NCI-H2107 treated with DMSO at 0.1 percent for 48 hours (cell line): ENCODE data around the gene MYOZ2.

Source experiments
- DNase-seq: peaks from one replicate; lab custom pipeline; 2025; ENCODE audit not compliant: unreplicated experiment; lab: John Stamatoyannopoulos, UW

Gene MYOZ2

DNA sequence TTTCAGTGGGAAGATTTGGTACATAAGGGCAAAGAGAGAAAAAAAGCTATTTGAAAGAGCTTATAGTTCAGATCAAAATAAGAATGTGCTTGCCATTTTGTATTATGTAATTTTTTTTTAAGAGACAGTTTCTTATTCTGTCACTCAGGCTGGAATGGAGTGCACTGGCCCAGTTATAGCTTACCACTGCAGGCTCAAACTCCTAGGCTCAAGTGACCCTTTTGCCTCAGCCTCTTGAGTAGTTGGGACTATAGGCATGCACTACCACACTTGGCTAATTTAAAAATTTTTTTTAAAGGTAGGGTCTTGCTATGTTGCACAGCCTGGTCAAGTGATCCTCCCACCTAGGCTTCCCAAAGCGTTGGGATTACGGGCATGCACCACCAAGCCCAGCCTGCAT lies 54.7 kb downstream of the MYOZ2 start:
- no peak for DNase-seq

GRCh38 chr4:119191505-119191904 lies 55.9 kb downstream of the MYOZ2 start:
- no peak for DNase-seq

DNA sequence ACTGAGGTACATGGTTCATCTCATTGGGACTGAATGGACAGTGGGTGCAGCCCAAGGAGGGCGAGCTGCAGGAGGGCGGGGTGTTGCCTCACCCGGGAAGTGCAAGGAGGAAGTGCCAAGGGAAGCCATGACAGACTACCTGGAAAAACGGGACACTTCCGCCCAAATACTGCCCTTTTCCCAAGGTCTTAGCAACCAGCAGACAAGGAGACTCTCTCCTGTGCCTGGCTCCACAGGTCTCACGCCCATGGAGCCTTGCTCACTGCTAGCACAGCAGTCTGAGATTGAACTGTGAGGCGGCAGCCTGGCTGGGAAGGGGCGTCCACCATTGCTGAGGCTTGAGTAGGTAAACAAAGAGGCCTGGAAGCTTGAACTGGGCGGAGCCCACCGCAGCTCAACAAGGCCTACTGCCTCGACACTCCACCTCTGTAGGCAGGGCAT lies 62.2 kb downstream of the MYOZ2 start:
- no peak for DNase-seq

GRCh38 chr4:119204916-119205315 lies 69.3 kb downstream of the MYOZ2 start:
- DNase-seq = no peak

- no peak for DNase-seq
These were observed 70.1 kb downstream of the MYOZ2 start for GRCh38 chr4:119205690-119206089.

DNA sequence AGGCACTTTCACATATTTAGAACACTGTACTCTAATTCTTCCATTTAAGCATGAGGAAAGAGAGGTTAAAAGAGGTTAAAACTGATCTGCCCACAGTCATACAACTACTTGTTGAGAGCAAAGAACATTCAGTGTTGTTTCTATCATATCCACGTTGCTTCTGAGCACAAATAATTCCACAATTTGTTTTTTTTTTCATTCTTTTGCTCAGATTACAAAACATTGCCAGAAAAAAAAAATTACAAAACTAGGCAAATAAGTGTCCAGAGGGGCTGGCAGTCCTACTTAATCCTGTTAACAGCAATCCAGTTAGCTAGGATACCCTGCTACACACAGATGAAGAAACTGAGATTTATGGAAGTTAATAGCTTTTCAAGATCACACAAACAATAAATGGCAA lies 70.5 kb downstream of the MYOZ2 start:
- no peak for DNase-seq

- DNase-seq = no peak
These were observed 71.4 kb downstream of the MYOZ2 start for GRCh38 chr4:119207051-119207450.

DNA sequence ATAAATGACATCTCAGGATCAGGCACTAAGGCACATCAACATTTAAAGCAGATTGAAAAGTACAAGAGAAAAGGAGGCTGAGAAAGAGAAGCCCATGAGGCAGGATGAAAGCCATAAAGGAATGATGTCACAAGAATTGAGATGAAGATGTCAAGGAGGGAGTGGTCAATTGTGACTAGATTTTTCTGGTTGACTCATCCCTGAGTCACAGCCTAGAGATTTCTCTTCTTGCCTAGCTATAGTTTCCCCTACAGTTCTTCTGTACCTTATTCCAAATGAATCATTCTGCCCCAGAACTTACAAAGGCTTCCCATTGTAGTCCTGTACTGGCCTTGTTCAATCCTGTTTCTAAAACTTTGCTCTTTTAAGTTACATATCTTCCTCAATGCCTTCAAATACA lies 73.4 kb downstream of the MYOZ2 start:
- DNase-seq = no peak

GRCh38 chr4:119209586-119209985 lies 74.0 kb downstream of the MYOZ2 start:
- DNase-seq = no peak

GRCh38 chr4:119210775-119211174 lies 75.1 kb downstream of the MYOZ2 start:
- DNase-seq = no peak

DNA sequence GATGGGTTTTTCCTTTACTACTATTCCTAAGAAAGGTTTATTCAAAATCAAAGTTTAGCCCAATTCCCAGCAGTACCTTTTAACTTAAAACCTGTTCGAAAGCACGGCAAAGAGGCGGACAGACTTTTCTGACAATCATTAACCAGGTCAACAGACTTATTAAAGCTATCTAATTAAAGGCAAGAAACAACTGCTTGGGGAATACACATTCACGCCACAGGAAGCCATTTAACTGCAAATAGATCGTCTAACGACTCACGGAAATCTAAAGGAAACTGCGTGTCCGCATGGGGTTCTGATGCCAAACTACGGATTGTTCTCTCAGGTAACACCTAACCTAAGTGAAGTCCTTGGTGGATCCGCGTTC lies 76.2 kb downstream of the MYOZ2 start:
- DNase-seq = no peak

DNA sequence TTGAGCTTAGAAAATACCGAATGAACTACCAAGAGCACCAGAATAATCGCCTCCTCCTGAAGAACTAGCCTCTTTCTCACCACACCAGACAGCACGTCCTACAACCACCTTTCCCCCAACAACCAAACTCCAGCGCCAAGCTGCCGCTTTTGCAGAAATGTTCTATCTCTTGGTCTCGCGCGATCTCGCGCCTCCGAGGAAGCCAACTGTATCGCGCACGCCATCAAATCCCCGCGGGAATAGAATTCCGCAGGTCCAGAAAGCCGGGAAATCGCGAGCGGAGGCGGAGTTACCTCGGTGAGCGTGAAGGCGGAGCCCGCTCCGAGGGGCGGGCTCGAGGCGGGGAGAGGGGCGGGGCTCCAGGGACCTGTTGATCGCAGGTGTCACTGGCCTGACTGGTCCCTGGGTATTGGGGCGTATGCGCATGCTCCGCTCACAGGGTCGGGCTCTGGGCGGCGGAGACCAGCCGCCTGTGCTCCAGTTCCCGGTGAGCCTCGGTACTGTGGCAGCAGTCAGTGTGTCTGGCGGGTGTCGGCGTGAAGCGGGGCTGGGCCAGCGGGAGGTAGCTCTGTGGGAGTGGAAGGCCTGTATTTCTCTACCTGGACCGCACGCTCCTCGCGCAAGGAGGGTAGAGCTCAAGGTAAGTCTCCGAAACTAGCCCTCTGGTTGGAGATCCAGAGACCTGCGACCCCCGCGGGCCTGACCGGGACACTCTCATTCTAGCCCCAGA lies 76.8 kb downstream of the MYOZ2 start, which contains the start of gene USP53:
Gene USP53 (plus strand): TSS at position 480 of the 730 bp plus-strand sequence. CDS start 27,047 bp downstream, outside the sequence.
- DNase-seq = peak; percentile 86

GRCh38 chr4:119212964-119213606 lies 77.5 kb downstream of the MYOZ2 start:
- DNase-seq = peak; percentile 47

DNA sequence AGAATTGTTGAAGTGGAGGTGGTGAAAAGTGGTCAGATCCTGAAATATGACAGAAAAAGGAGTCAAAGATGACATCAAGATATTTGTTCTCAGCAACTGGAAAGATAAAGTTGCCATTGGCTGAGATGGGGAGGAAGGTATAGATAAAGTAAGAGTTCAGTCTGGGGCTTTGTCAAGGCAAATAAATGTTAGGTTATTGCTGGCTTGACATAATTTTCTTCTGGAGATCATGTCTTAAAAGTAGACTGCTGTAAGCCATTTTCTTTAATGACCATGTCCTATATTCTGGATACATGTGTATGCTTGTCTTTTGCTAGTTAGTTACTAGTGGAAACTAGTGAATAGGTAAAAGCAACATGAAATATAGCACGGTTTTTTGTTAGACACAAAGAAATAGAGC lies 82.5 kb downstream of the MYOZ2 start:
- DNase-seq = no peak

- DNase-seq = no peak
These were observed 85.8 kb downstream of the MYOZ2 start for GRCh38 chr4:119221412-119221811.

GRCh38 chr4:119227690-119228089 lies 92.1 kb downstream of the MYOZ2 start:
- DNase-seq = no peak

- DNase-seq = no peak
These were observed 92.8 kb downstream of the MYOZ2 start for GRCh38 chr4:119228406-119228805.

DNA sequence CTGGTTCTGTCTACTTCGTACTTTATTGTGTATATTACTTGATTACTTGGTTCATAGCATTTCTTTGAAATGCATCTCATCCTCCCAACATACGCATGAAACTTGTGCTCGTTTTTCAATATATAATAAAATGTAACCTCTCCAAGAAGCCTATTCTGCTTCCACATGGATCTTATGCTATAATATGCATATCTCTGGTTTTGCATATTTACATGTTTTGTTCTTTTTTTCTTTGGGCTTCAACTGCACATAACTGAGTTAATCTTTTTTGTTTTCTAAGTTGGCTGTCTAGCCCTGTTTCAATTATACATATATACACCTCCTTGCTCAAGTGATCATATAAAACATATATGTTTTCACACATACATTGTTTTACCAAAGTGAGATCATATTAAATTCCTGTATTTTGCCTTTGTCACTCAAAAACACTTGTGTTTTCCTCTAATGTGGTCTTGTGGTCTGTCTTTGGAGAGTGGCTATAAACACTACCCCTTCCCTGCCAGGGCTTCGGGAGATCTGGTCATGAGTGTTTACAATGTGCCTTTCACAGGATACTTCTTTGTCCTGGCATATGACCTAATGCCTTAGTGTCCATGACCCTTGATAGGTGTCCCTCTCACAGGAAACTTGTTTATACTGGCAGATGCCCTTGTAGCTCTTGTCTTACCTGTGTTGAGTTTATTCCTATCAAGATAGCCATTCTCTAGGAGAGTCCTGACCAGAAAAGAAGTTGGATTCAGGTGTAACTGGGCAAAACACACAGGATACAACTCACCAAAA lies 94.5 kb downstream of the MYOZ2 start:
- no peak for DNase-seq

- DNase-seq = no peak
These were observed 95.9 kb downstream of the MYOZ2 start for GRCh38 chr4:119231491-119231890.

DNA sequence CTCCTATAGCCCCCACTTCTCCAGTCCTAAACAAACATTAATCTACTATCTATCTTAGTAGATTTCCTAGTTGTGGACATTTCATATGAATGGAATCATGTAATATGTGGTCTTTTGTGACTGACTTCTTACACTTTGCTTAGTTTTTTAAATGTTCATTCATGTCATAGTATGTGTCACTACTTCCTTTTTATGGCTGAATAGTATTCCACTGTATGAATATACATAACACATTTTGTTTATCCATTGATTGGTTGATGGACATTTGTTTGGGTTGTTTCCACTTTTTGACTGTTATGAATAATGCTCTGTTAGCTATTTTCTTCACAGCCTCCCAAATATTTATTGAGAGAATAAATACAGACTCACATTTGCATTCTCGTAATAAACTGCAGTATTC lies 96.7 kb downstream of the MYOZ2 start:
- no peak for DNase-seq

DNA sequence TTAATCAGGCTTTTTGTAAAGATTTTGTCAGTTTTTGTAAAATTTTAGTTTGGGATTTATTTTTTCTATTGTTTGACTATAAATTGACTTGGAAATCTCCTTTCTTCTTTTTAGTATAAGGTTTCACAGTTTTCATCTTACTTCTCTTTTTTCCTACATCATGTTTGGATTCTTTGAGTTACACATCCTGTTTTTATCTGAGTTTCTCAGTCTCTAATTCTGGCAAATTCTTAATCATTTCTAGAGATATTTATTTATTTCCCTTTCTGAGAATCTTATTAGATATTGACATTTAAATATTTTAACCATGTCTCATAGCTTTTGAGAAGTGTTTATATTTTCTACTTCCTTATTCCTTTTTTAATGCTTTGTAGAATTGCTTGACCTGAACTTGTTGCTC lies 97.6 kb downstream of the MYOZ2 start:
- DNase-seq = no peak

GRCh38 chr4:119233750-119234149 lies 98.1 kb downstream of the MYOZ2 start:
- DNase-seq = no peak
